CD4-positive, alpha-beta T cell treated with Interleukin-4 for 1 hour (primary cell): ENCODE data around the gene LGI2.
"Not testable (repeated sequence)": the region's sequence is repeated elsewhere in the genome, so short reads cannot be mapped to it uniquely, and the experiment has no call there.

Experiments used
- DNase-seq, 2 donors: peaks; one replicate each; pipeline ENCODE4 v3.0.0-alpha.2; 2020 to 2022

LGI2 gene

GRCh38 chr4:25050370-25051078, 19.8 kb upstream of the LGI2 start:
- no peak for DNase-seq

GRCh38 chr4:25043548-25043947, 12.8 kb upstream of the LGI2 start:
- DNase-seq: no peak

- DNase-seq: no peak
Measured at GRCh38 chr4:25033526-25033925, 2.8 kb upstream of the LGI2 start.

- no peak for DNase-seq
Measured at GRCh38 chr4:25032126-25032525, 1.4 kb upstream of the LGI2 start.

- DNase-seq: no peak
Measured at GRCh38 chr4:25031077-25031621, 403 bp upstream of the LGI2 start.

GRCh38 chr4:25029479-25030276, 1.1 kb downstream of the LGI2 start:
- DNase-seq: no peak

GRCh38 chr4:25028851-25029250, 1.9 kb downstream of the LGI2 start:
- DNase-seq: no peak

DNA sequence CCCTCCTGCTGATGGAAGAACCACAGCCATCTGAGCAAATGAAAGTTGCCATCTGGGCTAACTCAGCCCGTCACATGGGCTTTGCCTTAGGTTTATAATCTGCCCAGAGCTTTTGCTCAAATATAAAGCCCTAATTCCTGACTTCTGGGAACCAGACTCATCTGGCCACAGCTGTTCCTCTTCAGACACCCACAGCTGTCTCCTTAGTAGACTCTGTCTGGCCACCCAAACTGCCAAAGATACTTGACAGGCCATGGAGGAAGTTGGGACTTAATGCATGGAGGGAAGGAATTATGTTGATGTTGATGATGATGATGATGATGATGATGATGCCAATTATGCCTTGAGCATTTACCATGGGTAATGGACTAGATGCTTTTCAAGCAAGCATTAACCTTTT, 8.0 kb downstream of the LGI2 start:
- no peak for DNase-seq

GRCh38 chr4:25021216-25021615, 9.5 kb downstream of the LGI2 start:
- no peak for DNase-seq

DNA sequence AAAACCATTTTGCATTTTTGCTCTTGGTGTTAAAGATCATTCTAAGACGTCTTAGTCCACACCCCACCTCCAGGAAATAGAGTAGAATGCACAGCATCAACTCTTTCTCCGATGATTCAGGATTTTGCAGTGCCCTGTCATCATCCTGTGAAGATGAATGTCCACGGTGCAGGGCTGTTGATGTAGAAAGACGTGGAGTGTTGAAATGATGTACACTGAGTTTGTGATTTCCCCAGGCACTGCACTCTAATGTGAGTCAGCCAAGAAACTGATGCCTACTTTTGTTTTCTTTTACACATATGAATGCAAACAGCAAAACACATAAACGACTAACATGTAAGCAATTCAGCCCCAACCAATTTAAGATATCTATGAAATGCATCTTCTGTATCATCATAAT, 10.5 kb downstream of the LGI2 start:
- DNase-seq: no peak

DNA sequence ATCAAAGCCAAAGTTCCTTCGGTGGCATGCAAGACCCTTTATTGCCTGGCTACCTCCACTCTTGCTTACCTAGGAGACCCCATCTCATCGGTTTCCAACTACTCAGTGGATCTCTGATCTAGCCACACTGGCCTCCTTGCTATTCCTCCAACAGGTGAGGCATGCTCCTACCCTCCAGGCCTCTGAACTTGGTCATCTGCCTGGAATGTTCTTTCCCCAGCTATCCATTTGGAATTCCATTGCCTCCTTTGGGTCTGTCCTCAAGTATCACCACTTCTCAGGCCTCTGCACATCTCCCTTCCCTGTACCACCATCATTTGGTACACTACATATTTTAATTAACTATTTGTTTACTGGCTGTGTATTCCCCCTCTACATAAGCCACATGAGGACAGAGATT, 11.2 kb downstream of the LGI2 start:
- no peak for DNase-seq

- no peak for DNase-seq
Measured at GRCh38 chr4:25015012-25015411, 15.7 kb downstream of the LGI2 start.

- not testable (repeated sequence) for DNase-seq
Measured at GRCh38 chr4:25014662-25014983, 16.1 kb downstream of the LGI2 start.

DNA sequence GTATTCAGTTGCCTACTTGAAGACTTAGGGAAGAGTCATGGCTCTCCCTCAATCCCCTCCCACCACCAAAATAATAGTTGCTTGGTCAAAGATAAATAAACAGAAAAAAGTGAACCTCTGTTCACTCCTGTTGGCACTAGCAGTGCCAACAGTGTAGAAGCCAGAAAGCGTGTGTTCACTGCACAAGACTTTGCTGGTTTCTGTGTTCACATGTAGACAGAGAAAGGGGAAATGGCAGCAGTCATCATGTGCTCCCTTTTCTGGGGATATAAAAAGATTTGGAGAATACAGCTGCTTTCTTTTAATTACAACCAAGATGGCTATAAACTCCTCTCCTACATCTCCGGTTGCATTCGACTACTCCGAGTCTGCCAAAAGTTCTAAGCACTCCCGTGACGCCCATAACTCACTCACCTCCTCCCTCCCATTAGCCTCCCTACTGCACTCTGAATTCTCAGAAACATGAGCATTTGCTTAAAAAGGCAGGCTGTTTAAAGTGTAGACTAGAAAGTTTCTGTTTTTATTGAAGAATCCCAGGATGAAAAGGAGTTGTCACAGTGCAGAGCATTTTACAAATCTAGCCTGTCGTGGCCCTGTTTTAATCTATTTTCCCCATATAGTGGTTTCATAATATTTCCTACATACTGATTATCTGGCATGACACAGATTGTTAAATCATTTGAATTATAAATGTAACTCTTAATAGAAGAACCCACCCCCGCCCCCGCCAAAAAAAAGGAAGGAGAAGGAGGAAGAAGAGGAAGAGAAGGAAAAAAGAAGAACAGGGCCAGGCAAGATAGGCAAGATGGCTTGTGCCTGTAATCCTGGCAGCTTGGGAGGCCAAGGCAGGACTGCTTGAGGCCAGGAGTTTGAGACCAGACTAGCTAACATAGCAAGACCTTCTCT, 16.7 kb downstream of the LGI2 start:
- DNase-seq: no peak

- no peak for DNase-seq
Measured at GRCh38 chr4:25012655-25013054, 18.1 kb downstream of the LGI2 start.

- DNase-seq: no peak
Measured at GRCh38 chr4:25011135-25011866, 19.4 kb downstream of the LGI2 start.

DNA sequence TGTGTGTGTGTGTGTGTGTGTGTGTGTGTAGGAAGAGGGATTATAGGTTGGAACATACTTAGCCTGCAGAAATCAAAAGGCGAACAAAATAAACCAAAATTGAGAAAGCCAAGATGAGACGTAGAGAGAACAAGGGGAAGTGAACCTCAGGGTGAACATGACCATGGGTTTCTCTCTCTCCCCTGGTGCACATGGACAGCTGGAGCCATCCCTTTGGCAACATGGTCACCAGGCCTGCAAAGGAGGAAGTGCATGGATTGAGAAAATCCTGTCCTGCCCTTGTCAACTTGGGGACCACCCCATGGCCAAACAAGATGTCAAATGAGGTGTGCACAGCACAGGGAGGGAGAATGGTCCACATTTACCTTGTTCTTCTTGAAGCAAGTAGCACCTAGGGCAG, 23.1 kb downstream of the LGI2 start:
- DNase-seq: no peak

DNA sequence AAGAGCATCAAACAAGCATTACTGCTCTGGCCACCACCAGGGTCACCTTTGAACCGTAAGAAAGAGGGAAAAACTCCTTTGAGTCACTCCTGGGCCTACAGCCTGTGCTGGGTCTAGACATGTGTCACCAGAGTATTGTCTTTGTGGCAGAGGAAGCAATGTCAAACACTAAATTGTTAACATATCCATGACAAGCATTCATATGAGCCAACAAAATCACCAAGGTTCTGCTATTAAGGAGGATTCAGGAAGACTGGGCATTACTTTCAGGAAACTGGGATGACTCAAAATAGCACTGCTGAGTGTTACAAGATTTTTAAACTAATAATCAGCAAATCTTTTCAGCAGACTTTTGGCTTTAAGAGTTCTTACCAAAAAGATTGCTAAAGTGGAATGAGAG, 28.1 kb downstream of the LGI2 start:
- DNase-seq: no peak

DNA sequence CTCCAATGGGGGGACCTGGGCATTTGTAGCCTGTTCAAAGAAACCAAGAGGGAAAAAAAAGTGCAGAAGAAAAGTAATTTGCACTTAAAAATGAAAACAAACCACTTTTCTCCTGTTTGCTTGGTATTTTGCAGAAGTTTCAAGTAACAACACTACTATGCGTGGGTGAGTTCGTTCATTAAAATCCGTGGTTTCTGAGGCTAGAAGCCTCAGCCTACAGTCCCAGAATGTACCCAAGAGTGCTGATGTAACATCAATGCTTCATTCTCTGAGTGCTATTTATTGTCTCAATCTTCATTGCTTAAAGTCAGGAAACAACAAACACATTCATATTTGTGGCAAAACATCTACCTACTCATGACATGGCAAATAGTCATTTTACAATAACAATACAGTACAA, 29.2 kb downstream of the LGI2 start:
- DNase-seq: no peak

- DNase-seq: no peak
Measured at GRCh38 chr4:25000639-25001038, 30.1 kb downstream of the LGI2 start.

DNA sequence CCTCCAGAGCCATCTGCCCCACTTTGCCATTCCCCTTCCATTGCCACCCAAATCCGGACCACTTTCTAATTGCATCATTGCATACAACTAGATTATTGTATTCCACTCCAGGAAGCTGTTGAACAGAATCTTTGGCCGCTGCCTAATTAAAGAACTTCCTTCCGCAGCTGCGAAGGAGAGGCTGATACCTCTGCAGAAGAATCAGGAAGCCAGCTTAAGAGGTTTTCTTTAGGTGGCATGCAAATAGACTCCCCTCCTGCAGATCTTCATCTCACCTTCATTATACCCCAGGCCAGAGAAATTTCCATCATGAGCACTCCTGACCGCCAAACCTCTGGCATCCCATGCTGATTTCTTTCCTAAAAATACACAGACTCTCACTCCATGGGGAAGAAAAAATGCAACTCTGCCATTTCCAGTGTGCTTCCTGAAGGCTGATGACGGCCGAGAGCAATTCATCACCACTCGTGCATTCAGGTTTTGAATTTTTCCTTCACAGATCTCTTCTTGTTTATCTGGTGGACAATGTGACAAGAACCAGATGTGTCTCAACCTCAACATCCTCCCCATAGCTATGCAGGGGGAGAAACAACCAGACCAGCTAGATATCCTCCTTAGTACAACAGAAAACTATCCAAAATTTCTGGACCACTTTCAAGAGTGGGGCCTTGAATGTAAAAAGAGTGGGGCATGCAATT, 31.2 kb downstream of the LGI2 start:
- no peak for DNase-seq

DNA sequence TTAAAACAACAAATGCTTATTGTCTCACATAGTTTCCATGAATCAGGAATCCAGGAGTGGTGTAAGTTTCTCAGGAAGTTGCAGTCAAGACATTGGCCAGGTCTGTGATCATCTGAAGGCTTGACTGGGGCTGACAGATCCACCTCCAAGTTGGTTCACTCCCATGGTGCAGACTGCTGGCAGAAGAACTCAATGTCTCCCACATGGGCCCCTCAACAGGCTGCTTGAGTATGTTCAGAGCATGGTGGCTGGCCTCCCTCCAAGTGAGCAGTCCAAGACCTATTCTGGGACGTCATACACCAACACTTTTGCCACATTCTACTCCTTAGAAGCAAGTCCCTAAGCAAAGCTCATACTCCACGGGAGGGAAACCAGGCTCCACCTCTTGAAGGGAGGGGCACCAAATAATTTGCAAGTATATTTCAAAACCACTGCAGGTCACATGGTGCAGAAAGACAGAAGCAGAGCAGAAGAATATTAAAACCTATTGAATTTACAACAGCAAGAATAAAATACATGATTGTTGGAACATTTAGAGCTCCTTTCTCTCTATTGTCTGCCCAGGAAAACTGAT, 35.3 kb downstream of the LGI2 start:
- DNase-seq: no peak
